Thymus (tissue), 14 donors: ENCODE results near the gene HOXD13. TPM values are rescaled to one million over a fixed set of nuclear protein-coding genes. Genes with fewer than 3 reads are reported as not detected.

Experiments used
- DNase-seq, 9 donors: peaks; one replicate each; pipeline ENCODE4 v3.0.0-alpha.2; 2013; ENCODE audit warnings: low spot score in 9 of 9, low read depth in 6 of 9, missing footprints in 1 of 9
- H3K27ac ChIP-seq, 2 donors: one replicate each; pipeline ENCODE4 v1.5.1; 2013; ENCODE audit warnings: control low read depth in 1 of 2, low read depth in 1 of 2, low read length in 1 of 2, mild to moderate bottlenecking in 1 of 2, moderate library complexity in 1 of 2
- H3K27me3 ChIP-seq, 2 donors: one replicate each; pipeline ENCODE4 v1.5.1; 2013; ENCODE audit warnings: low read length in 1 of 2; ENCODE audit not compliant: control insufficient read depth in 2 of 2, insufficient read depth in 1 of 2
- H3K36me3 ChIP-seq, 2 donors: one replicate each; pipeline ENCODE4 v1.5.1; 2013; ENCODE audit warnings: low read length in 1 of 2, mild to moderate bottlenecking in 1 of 2, moderate library complexity in 1 of 2; ENCODE audit not compliant: control insufficient read depth in 2 of 2, insufficient read depth in 2 of 2
- H3K4me1 ChIP-seq, 2 donors: one replicate each; pipeline ENCODE4 v1.5.1; 2013; ENCODE audit warnings: low read length in 2 of 2; ENCODE audit not compliant: control insufficient read depth in 2 of 2, insufficient read depth in 2 of 2
- H3K4me3 ChIP-seq, 2 donors: one replicate each; pipeline ENCODE4 v1.5.1; 2013; ENCODE audit warnings: low read length in 2 of 2, control low read depth in 1 of 2, mild to moderate bottlenecking in 1 of 2
- H3K9me3 ChIP-seq, 2 donors: one replicate each; pipeline ENCODE4 v1.5.1; 2013; ENCODE audit warnings: low read length in 1 of 2, mild to moderate bottlenecking in 1 of 2; ENCODE audit not compliant: control insufficient read depth in 2 of 2, insufficient read depth in 1 of 2
- WGBS: extraction: QIAGEN DNeasy Blood & Tissue Kit; methylation state at CpG from one replicate; pipeline ENCODE4 v1.1.7; 2013; 5-methylcytosine and 5-hydroxymethylcytosine counted together
- long read RNA-seq, 10 donors: transcript quantifications; one replicate each; lab custom pipeline, GENCODE V29; 2026
- polyA plus RNA-seq: library from polyadenylated mRNA; stranded (reverse); fragments of 200-250 nt; gene quantifications from one replicate; pipeline ENCODE4 v1.2.3, GENCODE V29; 2013
- total RNA-seq: library from RNA; stranded (reverse); fragments of 120-200 nt; gene quantifications from one replicate; pipeline ENCODE4 v1.2.4, GENCODE V29; 2013
- donor health status: healthy.

HOXD13 gene
- not detected for total RNA-seq
- polyA plus RNA-seq: 0.11 TPM
- long read RNA-seq, donor 1: 0 reads
- long read RNA-seq, donor 2: 0 reads
- long read RNA-seq, donor 3: 0 reads
- long read RNA-seq, donor 4: 0 reads
- long read RNA-seq, donor 5: 0 reads
- long read RNA-seq, donor 6: 0 reads
- long read RNA-seq, donor 7: 0 reads
- long read RNA-seq, donor 8: 0 reads
- long read RNA-seq, donor 9: 0 reads
- long read RNA-seq, donor 10: 0 reads

GRCh38 chr2:176092270-176093144 is at the start of gene HOXD13:
HOXD13 (plus strand) TSS chr2:176092721; CDS start chr2:176092891, 170 bp downstream.
- peaks cover 87 to 100% of the 10 kb centered on the region in 2 donors for H3K27me3 ChIP-seq
- no peak for DNase-seq
- H3K27ac ChIP-seq: no peak within 1 kb of the TSS
- no peaks in the 10 kb centered on the region for H3K36me3 ChIP-seq
- peak within 1 kb of the TSS in 1 of 2 donors; percentile 26 for H3K4me3 ChIP-seq
- peaks cover under 1 to 8% of the 10 kb centered on the region in 2 donors for H3K9me3 ChIP-seq
- 3% methylated on average over 95 of the region's 95 CpGs for WGBS
- H3K4me1 ChIP-seq: peaks cover 2 to 24% of the 10 kb centered on the region in 2 donors

DNA sequence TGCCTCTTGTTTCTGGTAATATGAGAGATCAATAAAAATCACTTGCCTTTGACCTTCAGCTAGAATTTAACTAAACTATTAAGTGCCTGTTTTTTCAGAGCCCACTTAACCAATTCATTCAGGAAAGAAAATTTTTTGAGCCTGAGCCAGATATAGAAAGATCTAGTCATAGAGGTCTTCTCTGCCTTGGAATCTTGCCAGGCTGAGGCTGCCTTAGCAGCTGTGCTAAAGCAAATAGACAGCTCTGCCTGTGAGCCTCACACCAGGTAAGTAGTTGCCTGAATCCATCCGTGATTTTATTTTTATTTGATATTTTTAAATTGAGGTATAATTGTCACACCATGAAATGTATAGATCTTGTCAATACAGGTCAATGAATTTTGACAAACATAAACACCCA is 36.1 kb upstream of the HOXD13 start:
- H3K36me3 ChIP-seq: no peaks in the 10 kb centered on the region
- no peak overlapping the region for H3K4me3 ChIP-seq
- no peak overlapping the region for H3K27ac ChIP-seq
- H3K9me3 ChIP-seq: no peaks in the 10 kb centered on the region
- no peak for DNase-seq
- 68% methylated on average over 1 of the region's 1 CpG for WGBS
- H3K27me3 ChIP-seq: peaks cover 2 to 25% of the 10 kb centered on the region in 2 donors
- no peaks in the 10 kb centered on the region for H3K4me1 ChIP-seq

DNA sequence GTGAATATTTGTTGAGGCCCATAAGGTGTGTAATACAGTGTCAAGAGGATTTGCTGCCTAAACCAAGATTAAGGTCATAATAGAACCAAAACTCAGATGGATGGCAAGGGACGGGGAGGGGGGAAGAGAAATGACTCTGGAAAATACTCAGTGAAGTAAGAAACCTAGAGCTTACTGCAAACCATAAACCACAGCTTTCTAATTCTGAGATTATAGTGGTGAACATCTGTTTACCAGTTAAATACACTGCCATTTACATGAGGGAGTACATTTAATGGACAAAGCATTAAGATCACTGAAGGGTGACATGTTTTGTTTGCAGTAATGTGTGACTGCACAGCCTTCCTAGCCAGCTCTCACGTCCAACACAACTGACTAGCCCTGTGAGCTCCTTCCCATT is 28.6 kb upstream of the HOXD13 start:
- 55% methylated on average over 2 of the region's 2 CpGs for WGBS
- H3K9me3 ChIP-seq: peaks cover 0 to 4% of the 10 kb centered on the region in 2 donors
- peaks cover 0 to 2% of the 10 kb centered on the region in 2 donors for H3K4me1 ChIP-seq
- peaks cover 32 to 62% of the 10 kb centered on the region in 2 donors for H3K27me3 ChIP-seq
- no peak overlapping the region for H3K27ac ChIP-seq
- no peak overlapping the region for H3K4me3 ChIP-seq
- DNase-seq: no peak
- H3K36me3 ChIP-seq: no peaks in the 10 kb centered on the region

GRCh38 chr2:176066645-176067588 is 25.6 kb upstream of the HOXD13 start:
- H3K4me3 ChIP-seq: no peak overlapping the region

GRCh38 chr2:176067589-176068418 is 24.7 kb upstream of the HOXD13 start:
- 7% methylated on average over 38 of the region's 38 CpGs for WGBS
- Histone ChIP-seq H3K4me1 (peaks cover 0 to 2% of the 10 kb centered on the region in 2 donors), H3K27me3 (peaks cover 50 to 83% of the 10 kb centered on the region in 2 donors), H3K4me3 (no peak overlapping the region), H3K9me3 (peaks cover 0 to 4% of the 10 kb centered on the region in 2 donors), H3K36me3 (no peaks in the 10 kb centered on the region), H3K27ac (no peak overlapping the region)
- no peak for DNase-seq

More at GRCh38 chr2:176066645-176067588, 25.6 kb upstream of the HOXD13 start:
- Histone ChIP-seq H3K27ac (no peak overlapping the region), H3K27me3 (peaks cover 42 to 77% of the 10 kb centered on the region in 2 donors), H3K4me1 (peaks cover 0 to 2% of the 10 kb centered on the region in 2 donors), H3K36me3 (no peaks in the 10 kb centered on the region), H3K9me3 (peaks cover 0 to 4% of the 10 kb centered on the region in 2 donors)
- WGBS: 8% methylated on average over 56 of the region's 56 CpGs
- DNase-seq: no peak

- no peaks in the 10 kb centered on the region for H3K36me3 ChIP-seq
- 9% methylated on average over 30 of the region's 30 CpGs for WGBS
- no peak overlapping the region for H3K27ac ChIP-seq
- peaks cover 57 to 87% of the 10 kb centered on the region in 2 donors for H3K27me3 ChIP-seq
- no peak overlapping the region for H3K4me3 ChIP-seq
- H3K9me3 ChIP-seq: peaks cover 0 to 4% of the 10 kb centered on the region in 2 donors
- DNase-seq: no peak
- H3K4me1 ChIP-seq: peaks cover 0 to 2% of the 10 kb centered on the region in 2 donors
These were observed 24.1 kb upstream of the HOXD13 start for GRCh38 chr2:176068419-176068832.

DNA sequence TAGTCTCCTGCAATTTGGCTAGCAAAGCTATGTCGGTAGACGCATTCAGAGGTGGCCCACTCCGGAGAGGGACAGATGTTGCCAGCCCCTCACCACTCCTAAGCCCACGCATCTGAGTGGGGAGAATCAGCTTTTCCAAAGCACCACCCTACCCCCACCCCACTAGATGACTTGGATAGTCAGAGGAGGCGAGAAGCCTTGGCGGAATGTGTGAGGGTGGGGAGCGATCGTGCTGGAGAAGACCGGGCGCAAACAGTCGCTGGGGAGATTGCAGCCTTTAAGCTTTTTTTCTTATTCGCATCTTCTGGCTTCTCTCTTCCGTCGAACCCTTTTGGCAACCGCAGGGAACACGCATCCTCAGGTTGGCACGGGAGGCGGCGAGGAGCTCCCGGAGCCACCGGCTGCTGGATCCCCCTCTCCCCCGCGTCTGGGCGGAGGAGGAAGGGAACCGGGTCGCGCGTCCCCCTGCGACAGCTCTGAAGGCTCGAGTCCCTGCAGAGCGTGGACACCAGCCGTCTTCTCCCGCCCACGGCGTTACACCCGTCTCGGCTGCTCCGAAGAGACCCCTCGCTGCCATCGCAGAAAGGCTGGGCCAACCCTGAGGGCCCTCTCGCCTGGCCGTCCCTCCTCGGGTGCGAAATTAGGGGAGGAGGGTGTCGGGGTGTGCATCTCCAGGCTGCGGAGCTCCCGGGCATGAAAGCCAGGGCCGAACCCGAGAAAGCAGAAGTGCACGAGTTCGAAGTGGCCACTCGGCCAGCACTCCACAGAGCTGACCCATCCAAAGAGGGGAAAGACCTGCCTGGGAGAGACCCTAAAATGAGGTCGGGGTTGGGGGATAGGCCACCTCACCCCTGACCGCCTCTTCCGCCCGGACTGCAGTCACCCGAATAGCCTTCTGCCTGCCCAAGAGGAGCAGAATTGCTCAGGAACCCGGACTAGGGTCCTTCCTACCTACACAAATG is 20.9 kb upstream of the HOXD13 start:
- no peak overlapping the region for H3K27ac ChIP-seq
- H3K36me3 ChIP-seq: no peaks in the 10 kb centered on the region
- no peak overlapping the region for H3K4me3 ChIP-seq
- WGBS: 10% methylated on average over 58 of the region's 58 CpGs
- H3K4me1 ChIP-seq: peaks cover 0 to 2% of the 10 kb centered on the region in 2 donors
- H3K9me3 ChIP-seq: peaks cover 0 to 4% of the 10 kb centered on the region in 2 donors
- H3K27me3 ChIP-seq: peaks cover 75 to 100% of the 10 kb centered on the region in 2 donors
- DNase-seq: no peak
